CD14-positive monocyte (primary cell): ENCODE data around the gene RABL6. TPM values are rescaled to one million over a fixed set of nuclear protein-coding genes. Genes with fewer than 3 reads are reported as not detected.

ENCODE experiments used
- DNase-seq, 3 donors: peaks; one replicate each; pipeline ENCODE4 v3.0.0-alpha.2; 2011 to 2022
- H2AFZ ChIP-seq: 2 replicates; pipeline ENCODE4 v1.6.0; 2012; ENCODE audit warnings: mild to moderate bottlenecking, low read depth, low read length, inconsistent platforms; ENCODE audit not compliant: insufficient read depth, poor library complexity, severe bottlenecking
- H3K27ac ChIP-seq, 2 donors: 1 replicate in 1 of 2; 2 replicates in 1 of 2; pipeline ENCODE4 v1.5.1; 2012 to 2013; ENCODE audit warnings: low read length in 2 of 2, control low read depth in 1 of 2, inconsistent platforms in 1 of 2, low read depth in 1 of 2, mild to moderate bottlenecking in 1 of 2
- H3K27me3 ChIP-seq, 2 donors: one replicate each; pipeline versions ENCODE4 v1.6.0 to v1.6.1; 2011 to 2013; ENCODE audit warnings: low read length in 2 of 2; ENCODE audit not compliant: control insufficient read depth in 2 of 2, insufficient read depth in 2 of 2
- H3K36me3 ChIP-seq, 2 donors: replicated peaks in 1 of 2; 1 replicate in 1 of 2; 2 replicates in 1 of 2; pipeline versions ENCODE4 v1.5.1 to v1.6.1; 2012 to 2013; ENCODE audit warnings: low read length in 2 of 2, control low read depth in 1 of 2, inconsistent platforms in 1 of 2, mild to moderate bottlenecking in 1 of 2; ENCODE audit not compliant: insufficient read depth in 2 of 2, control insufficient read depth in 1 of 2
- H3K4me1 ChIP-seq, 2 donors: 1 replicate in 1 of 2; 2 replicates in 1 of 2; pipeline versions ENCODE4 v1.5.1 to v1.6.1; 2012 to 2013; ENCODE audit warnings: low read length in 2 of 2, control low read depth in 1 of 2, inconsistent platforms in 1 of 2, mild to moderate bottlenecking in 1 of 2, moderate library complexity in 1 of 2; ENCODE audit not compliant: insufficient read depth in 2 of 2, control insufficient read depth in 1 of 2
- H3K4me2 ChIP-seq: replicated peaks from 2 replicates; pipeline ENCODE3; 2012; ENCODE audit warnings: low read length, moderate library complexity, mild to moderate bottlenecking; ENCODE audit not compliant: poor library complexity, severe bottlenecking; ENCODE audit errors: extremely low read depth
- H3K4me3 ChIP-seq, 3 experiments: fragments of 200-600 bp in 1 of 3; sonication (generic) in 1 of 3; replicated peaks in 1 of 3; 1 replicate in 2 of 3; 2 replicates in 1 of 3; pipeline ENCODE4 v1.5.1; 2011 to 2013; ENCODE audit warnings: low read length in 3 of 3, mild to moderate bottlenecking in 3 of 3, control low read depth in 2 of 3, low read depth in 2 of 3, inconsistent platforms in 1 of 3, moderate library complexity in 1 of 3
- H3K79me2 ChIP-seq: 2 replicates; pipeline ENCODE4 v1.6.0; 2012; ENCODE audit warnings: mild to moderate bottlenecking, control low read depth, inconsistent platforms, low read length, moderate library complexity; ENCODE audit not compliant: insufficient read depth
- H3K9ac ChIP-seq: 2 replicates; pipeline ENCODE4 v1.6.0; 2017; ENCODE audit warnings: low read length, mild to moderate bottlenecking; ENCODE audit not compliant: insufficient read depth, poor library complexity, severe bottlenecking
- H3K9me3 ChIP-seq, 2 donors: replicated peaks in 1 of 2; 1 replicate in 1 of 2; 2 replicates in 1 of 2; pipeline versions ENCODE4 v1.5.1 to v1.6.1; 2012 to 2013; ENCODE audit warnings: low read length in 2 of 2, control low read depth in 1 of 2; ENCODE audit not compliant: control insufficient read depth in 1 of 2, insufficient read depth in 1 of 2
- H4K20me1 ChIP-seq: 2 replicates; pipeline ENCODE4 v1.6.0; 2012; ENCODE audit warnings: mild to moderate bottlenecking, low read length, control low read depth, moderate library complexity; ENCODE audit not compliant: insufficient read depth
- H3K27ac Mint-ChIP-seq, 7 donors: one replicate each; pipeline ENCODE4 v1.8.0; 2020; ENCODE audit warnings: mild to moderate bottlenecking in 7 of 7, mixed read lengths in 7 of 7, moderate library complexity in 6 of 7, inconsistent platforms in 2 of 7
- H3K27me3 Mint-ChIP-seq, 3 donors: one replicate each; pipeline ENCODE4 v1.8.0; 2021 to 2022; ENCODE audit warnings: low read depth in 3 of 3, mild to moderate bottlenecking in 3 of 3, mixed read lengths in 3 of 3, moderate library complexity in 3 of 3, inconsistent platforms in 1 of 3
- H3K36me3 Mint-ChIP-seq, 2 donors: one replicate each; pipeline ENCODE4 v1.8.0; 2020; ENCODE audit warnings: mixed read lengths in 2 of 2, inconsistent platforms in 1 of 2, mild to moderate bottlenecking in 1 of 2
- H3K4me1 Mint-ChIP-seq: one replicate; pipeline ENCODE4 v1.8.0; 2020; ENCODE audit warnings: mild to moderate bottlenecking, mixed read lengths
- H3K4me3 Mint-ChIP-seq, 2 donors: one replicate each; pipeline ENCODE4 v1.8.0; 2020; ENCODE audit warnings: mild to moderate bottlenecking in 2 of 2, mixed read lengths in 2 of 2, moderate library complexity in 1 of 2
- H3K9me3 Mint-ChIP-seq, 7 donors: one replicate each; pipeline ENCODE4 v1.8.0; 2020 to 2022; ENCODE audit warnings: mixed read lengths in 7 of 7, mild to moderate bottlenecking in 6 of 7, moderate library complexity in 6 of 7, inconsistent platforms in 2 of 7
- CTCF ChIP-seq: fragments of 200-600 bp; IDR thresholded peaks from one replicate; pipeline ENCODE4 v1.8.0; 2022; ENCODE audit warnings: antibody characterized with exemption, mild to moderate bottlenecking
- WGBS: methylation state at CpG from one replicate; pipeline ENCODE4 v1.1.5; 2013; ENCODE audit warnings: missing lambda C conversion rate; ENCODE audit not compliant: insufficient coverage; 5-methylcytosine and 5-hydroxymethylcytosine counted together
- intact Hi-C, 2 donors: fragments of 100-400 bp; cut with micrococcal nuclease; formaldehyde crosslinking; loops; one replicate each; pipeline versions ENCODE4 v1.15.0 to v1.15.1; 2023
- polyA plus RNA-seq, 3 donors: library from polyadenylated mRNA; depleted of rRNA in 1 of 3; unstranded in 2 of 3; stranded (reverse) in 1 of 3; fragments of 300-500 nt in 2 of 3; fragments of >200 nt in 1 of 3; fragmentation: Illumina TruSeq in 2 of 3; gene quantifications; 1 replicate in 2 of 3; 2 replicates in 1 of 3; pipeline ENCODE4 v1.2.3, GENCODE V29; 2012 to 2021

The RABL6 gene
- polyA plus RNA-seq, 3 donors, result 6.7 to 30.9 (median 8.1) TPM

- Histone ChIP-seq H2AFZ (no peak overlapping the region), H3K9ac (no peak overlapping the region)
Measured at GRCh38 chr9:136776947-136777346, 30.8 kb upstream of the RABL6 start.

GRCh38 chr9:136777359-136777758 lies 30.4 kb upstream of the RABL6 start:
- H3K4me2 ChIP-seq, result no peak overlapping the region
- no peaks in the 10 kb centered on the region for H4K20me1 ChIP-seq
- peaks cover 9 to 18% of the 10 kb centered on the region in 2 donors for H3K9me3 ChIP-seq
- no peak overlapping the region for H3K4me3 Mint-ChIP-seq
- H3K27me3 Mint-ChIP-seq, result peaks cover 7 to 20% (median 11%) of the 10 kb centered on the region in 3 donors
- peaks cover 8 to 20% (median 14%) of the 10 kb centered on the region in 7 donors for H3K9me3 Mint-ChIP-seq
- no peaks in the 10 kb centered on the region for H3K36me3 Mint-ChIP-seq
- H3K4me3 ChIP-seq, result no peak overlapping the region
- no peaks in the 10 kb centered on the region for H3K36me3 ChIP-seq
- TF ChIP-seq CTCF, result no peak
- no peaks in the 10 kb centered on the region for H3K79me2 ChIP-seq
- 85% methylated on average over 14 of the region's 14 CpGs for WGBS
- no peak overlapping the region for H2AFZ ChIP-seq
- H3K4me1 ChIP-seq, result peaks cover 0 to 3% of the 10 kb centered on the region in 2 donors
- intact Hi-C loops, result no loop called here
- H3K9ac ChIP-seq, result no peak overlapping the region
- H3K4me1 Mint-ChIP-seq, result peaks cover 4% of the 10 kb centered on the region
- DNase-seq, result no peak
- H3K27me3 ChIP-seq, result no peaks in the 10 kb centered on the region
- H3K27ac Mint-ChIP-seq, result peak overlapping the region in 1 of 7 donors; percentile 0
- H3K27ac ChIP-seq, result no peak overlapping the region

More at GRCh38 chr9:136776947-136777346, 30.8 kb upstream of the RABL6 start:
- H3K4me1 ChIP-seq, result peaks cover 0 to 3% of the 10 kb centered on the region in 2 donors
- DNase-seq, result no peak
- H3K27me3 ChIP-seq, result no peaks in the 10 kb centered on the region
- H3K4me3 Mint-ChIP-seq, result no peak overlapping the region
- no peak overlapping the region for H3K27ac ChIP-seq
- intact Hi-C loops, result no loop called here
- H3K27me3 Mint-ChIP-seq, result peaks cover 9 to 20% (median 11%) of the 10 kb centered on the region in 3 donors
- WGBS, result 86% methylated on average over 6 of the region's 7 CpGs
- H3K27ac Mint-ChIP-seq, result peak overlapping the region in 1 of 7 donors; percentile 0
- H3K36me3 ChIP-seq, result no peaks in the 10 kb centered on the region
- H3K4me2 ChIP-seq, result no peak overlapping the region
- no peaks in the 10 kb centered on the region for H3K36me3 Mint-ChIP-seq
- no peaks in the 10 kb centered on the region for H3K79me2 ChIP-seq
- no peak for TF ChIP-seq CTCF
- peaks cover 9 to 18% of the 10 kb centered on the region in 2 donors for H3K9me3 ChIP-seq
- H3K4me3 ChIP-seq, result no peak overlapping the region
- no peaks in the 10 kb centered on the region for H4K20me1 ChIP-seq
- H3K9me3 Mint-ChIP-seq, result peaks cover 8 to 20% (median 14%) of the 10 kb centered on the region in 7 donors
- H3K4me1 Mint-ChIP-seq, result peaks cover 4% of the 10 kb centered on the region
